IMR-90 (cell line): Measurements from ENCODE around the gene FOSL2. TPM values are rescaled to one million over a fixed set of nuclear protein-coding genes. Genes with fewer than 3 reads are reported as not detected.

Source experiments
- ATAC-seq: fragments of 200-7000 bp; cut with Tn5 transposase; 2 replicates; pipeline ENCODE4 v1.9.1; 2020; ENCODE audit warnings: low read depth, mild to moderate bottlenecking, moderate library complexity
- BruUV-seq: library from RNA; stranded (reverse); fragments of 400-500 nt; replicated peaks from 2 replicates; lab custom pipeline; 2021; lab: Mats Ljungman, UMichigan
- CTCF ChIA-PET: fragments of 300-600 bp; formaldehyde crosslinking; extraction: SDS; loops from one replicate; lab custom pipeline; 2021; ENCODE audit warnings: antibody characterized with exemption; lab: Yijun Ruan, JAX
- POLR2A ChIA-PET: fragments of 300-600 bp; sonication (Branson Sonifier 250); formaldehyde crosslinking; loops from one replicate; lab custom pipeline; 2022; ENCODE audit warnings: antibody characterized with exemption; ENCODE audit not compliant: unreplicated experiment; lab: Charles Lee
- DNase-seq: peaks from one replicate; pipeline ENCODE4 v3.0.0; 2013
- H2AFZ ChIP-seq: replicated peaks from 2 replicates; pipeline ENCODE3; 2013; ENCODE audit warnings: low read length, mild to moderate bottlenecking; ENCODE audit not compliant: poor library complexity
- H2AK5ac ChIP-seq: 2 replicates; pipeline ENCODE4 v1.6.1; 2013; ENCODE audit warnings: low read depth, low read length, inconsistent platforms
- H2AK9ac ChIP-seq: replicated peaks from 2 replicates; pipeline ENCODE3; 2013; ENCODE audit warnings: mild to moderate bottlenecking, low read depth, low read length, moderate library complexity; ENCODE audit not compliant: poor library complexity
- H2BK120ac ChIP-seq: 2 replicates; pipeline ENCODE4 v1.6.1; 2013; ENCODE audit warnings: low read depth, low read length, inconsistent platforms
- H2BK15ac ChIP-seq: 3 replicates; pipeline ENCODE4 v1.6.1; 2013; ENCODE audit warnings: low read depth, low read length, inconsistent platforms
- H2BK20ac ChIP-seq: 2 replicates; pipeline ENCODE4 v1.6.1; 2013; ENCODE audit warnings: low read depth, mild to moderate bottlenecking, inconsistent platforms, low read length, moderate library complexity
- H2BK5ac ChIP-seq: 2 replicates; pipeline ENCODE4 v1.6.1; 2013; ENCODE audit warnings: mild to moderate bottlenecking, low read depth, low read length, inconsistent platforms; ENCODE audit not compliant: poor library complexity, severe bottlenecking
- H3K14ac ChIP-seq: replicated peaks from 2 replicates; pipeline ENCODE4 v1.6.1; 2013; ENCODE audit warnings: low read depth, low read length, inconsistent platforms
- H3K18ac ChIP-seq: 2 replicates; pipeline ENCODE4 v1.6.1; 2013; ENCODE audit warnings: low read depth, low read length, control low read depth
- H3K23ac ChIP-seq: 2 replicates; pipeline ENCODE4 v1.6.1; 2013; ENCODE audit warnings: low read depth, low read length, inconsistent platforms
- H3K27ac ChIP-seq: 2 replicates; pipeline ENCODE4 v1.5.1; 2013; ENCODE audit warnings: mild to moderate bottlenecking, control low read depth, low read length; ENCODE audit not compliant: insufficient read depth
- H3K27me3 ChIP-seq: 2 replicates; pipeline ENCODE4 v1.6.1; 2013; ENCODE audit warnings: low read length; ENCODE audit not compliant: control insufficient read depth, insufficient read depth
- H3K36me3 ChIP-seq: 2 replicates; pipeline ENCODE4 v1.6.1; 2013; ENCODE audit warnings: low read length, mixed read lengths; ENCODE audit not compliant: control insufficient read depth, insufficient read depth
- H3K4ac ChIP-seq: 2 replicates; pipeline ENCODE4 v1.6.1; 2013; ENCODE audit warnings: low read depth, low read length, inconsistent platforms
- H3K4me1 ChIP-seq: 2 replicates; pipeline ENCODE4 v1.6.1; 2013; ENCODE audit warnings: low read length, mixed read lengths; ENCODE audit not compliant: control insufficient read depth, insufficient read depth
- H3K4me2 ChIP-seq: 2 replicates; pipeline ENCODE4 v1.6.1; 2013; ENCODE audit warnings: low read depth, mild to moderate bottlenecking, control low read depth, low read length, moderate library complexity
- H3K4me3 ChIP-seq: 2 replicates; pipeline ENCODE4 v1.5.1; 2013; ENCODE audit warnings: low read depth, mild to moderate bottlenecking, control low read depth, low read length, moderate library complexity; ENCODE audit not compliant: insufficient read depth
- H3K56ac ChIP-seq: 2 replicates; pipeline ENCODE4 v1.6.1; 2013; ENCODE audit warnings: low read length, inconsistent platforms; ENCODE audit not compliant: insufficient read depth; ENCODE audit errors: extremely low read depth
- H3K79me1 ChIP-seq, 2 experiments: 2 replicates each; pipeline ENCODE4 v1.6.1; 2013; ENCODE audit warnings: low read length in 2 of 2, inconsistent platforms in 1 of 2, low read depth in 1 of 2
- H3K9ac ChIP-seq: 2 replicates; pipeline ENCODE4 v1.6.1; 2013; ENCODE audit warnings: low read depth, low read length, control low read depth
- H3K9me1 ChIP-seq: 2 replicates; pipeline ENCODE4 v1.6.1; 2013; ENCODE audit warnings: low read length, inconsistent platforms; ENCODE audit not compliant: insufficient read depth
- H3K9me3 ChIP-seq: 2 replicates; pipeline ENCODE4 v1.6.1; 2013; ENCODE audit warnings: low read length; ENCODE audit not compliant: control insufficient read depth, insufficient read depth
- H4K20me1 ChIP-seq: 2 replicates; pipeline ENCODE4 v1.6.1; 2013; ENCODE audit warnings: low read length, inconsistent platforms; ENCODE audit not compliant: insufficient read depth
- H4K5ac ChIP-seq: 2 replicates; pipeline ENCODE4 v1.6.1; 2013; ENCODE audit warnings: mild to moderate bottlenecking, low read depth, low read length, control low read depth
- H4K8ac ChIP-seq, 2 experiments: 2 replicates each; pipeline ENCODE4 v1.6.1; 2013; ENCODE audit warnings: low read depth in 2 of 2, low read length in 2 of 2, control low read depth in 1 of 2, inconsistent platforms in 1 of 2
- H4K91ac ChIP-seq: 2 replicates; pipeline ENCODE4 v1.6.1; 2013; ENCODE audit warnings: low read depth, low read length, inconsistent platforms; ENCODE audit not compliant: insufficient read depth
- MAZ ChIP-seq: IDR thresholded peaks from 2 replicates; pipeline ENCODE4 v1.6.1; 2012; ENCODE audit warnings: low read depth, mild to moderate bottlenecking, low read length, improper control_type of control experiment, moderate library complexity, borderline replicate concordance
- RFX5 ChIP-seq: IDR thresholded peaks from 2 replicates; pipeline ENCODE4 v1.8.0; 2012; ENCODE audit warnings: low read depth, mild to moderate bottlenecking, low read length, moderate library complexity
- SMC3 ChIP-seq: fragments of 150-350 bp; IDR thresholded peaks from 2 replicates; pipeline ENCODE4 v1.6.1; 2016; ENCODE audit warnings: low read depth, mild to moderate bottlenecking, antibody characterized with exemption, low read length, moderate library complexity
- WGBS, 2 experiments: methylation state at CpG; one replicate each; pipeline versions ENCODE4 v1.1.5 to v1.1.7; 2013; ENCODE audit warnings: missing lambda C conversion rate in 2 of 2; ENCODE audit not compliant: insufficient read length in 1 of 2; ENCODE audit errors: extremely low coverage in 2 of 2; 5-methylcytosine and 5-hydroxymethylcytosine counted together
- dilution Hi-C: fragments of 300-500 bp; cut with HindIII; formaldehyde crosslinking; loops from one replicate; pipeline ENCODE4 v1.14.3; 2018; ENCODE audit warnings: low sequenced_read_pairs; ENCODE audit not compliant: unreplicated experiment
- in situ Hi-C: fragments of 300-500 bp; cut with MboI; formaldehyde crosslinking; loops from 3 replicates; pipeline ENCODE4 v1.14.3; 2019; ENCODE audit warnings: low sequenced_read_pairs, inconsistent platforms, mixed read lengths
- intact Hi-C: fragments of 100-400 bp; cut with micrococcal nuclease; formaldehyde crosslinking; loops from 2 replicates; pipeline ENCODE4 v1.10.0; 2022
- polyA plus RNA-seq, 3 experiments: library from polyadenylated mRNA; depleted of rRNA; stranded (reverse); fragments of >200 nt; gene quantifications; 2 replicates each; pipeline ENCODE4 v1.2.3, GENCODE V29; 2012; ENCODE audit warnings: low replicate concordance in 1 of 3
- total RNA-seq: library from RNA; depleted of rRNA; stranded (reverse); fragments of >200 nt; gene quantifications from 2 replicates; pipeline ENCODE4 v1.2.3, GENCODE V29; 2012

Gene FOSL2
- total and polyA plus RNA-seq, 2 of the 4 experiments (the other 2 are of a cell fraction), result 31.4 to 46.3 TPM

DNA sequence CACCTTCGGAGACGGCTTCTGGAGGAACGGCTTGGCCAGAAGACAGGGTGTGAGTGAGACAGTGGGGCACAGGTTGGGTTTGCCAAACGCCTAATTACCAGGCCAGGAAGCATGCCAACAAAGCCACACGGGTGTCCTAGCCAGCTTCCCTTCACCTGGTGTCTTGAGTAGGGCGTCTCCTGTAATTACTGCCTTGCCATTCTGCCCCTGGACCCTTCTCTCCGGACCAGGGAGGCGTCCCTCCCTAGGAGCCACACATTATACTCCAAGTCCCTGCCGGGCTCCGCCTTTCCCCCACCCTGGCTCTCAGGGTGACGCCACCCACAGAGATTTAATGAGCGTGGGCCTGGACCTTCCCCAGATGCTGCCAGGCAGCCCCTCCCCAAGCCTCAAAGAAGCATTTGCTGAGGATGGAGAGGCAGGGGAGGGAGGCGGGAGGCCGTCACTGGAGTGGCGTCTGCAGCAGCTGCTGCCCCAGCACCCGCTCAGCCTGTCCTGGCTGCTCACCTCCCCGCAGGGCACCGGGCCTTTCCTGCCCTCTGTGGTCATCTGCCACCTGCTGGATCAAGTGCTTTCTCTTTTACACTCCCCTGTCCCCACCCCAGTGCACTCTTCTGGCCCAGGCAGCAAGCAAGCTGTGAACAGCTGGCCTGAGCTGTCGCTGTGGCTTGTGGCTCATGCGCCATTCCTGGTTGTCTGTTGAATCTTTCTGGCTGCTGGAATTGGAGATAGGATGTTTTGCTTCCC is 20.7 kb downstream of the FOSL2 start:
- no peak overlapping the region for H3K4me2 ChIP-seq
- H3K9me1 ChIP-seq, result peaks cover 22% of the 10 kb centered on the region
- H2AFZ ChIP-seq, result no peak overlapping the region
- 73% methylated on average over 3 of the region's 20 CpGs; no CpG with 5 or more reads in 1 of the 2 experiments for WGBS, 2 experiments
- in situ Hi-C loops, result no loop called here
- no peak overlapping the region for H4K5ac ChIP-seq
- H3K23ac ChIP-seq, result no peak overlapping the region
- 0 out of 2 replicates have a peak overlapping the region, but pooled peaks have one; percentile 14 for H2AK5ac ChIP-seq
- H3K9ac ChIP-seq, result no peak overlapping the region
- no peak overlapping the region for H2BK5ac ChIP-seq
- no peak overlapping the region for H2BK15ac ChIP-seq
- no peak overlapping the region for H3K56ac ChIP-seq
- no peak overlapping the region for H2BK20ac ChIP-seq
- no peak overlapping the region for H3K4ac ChIP-seq
- dilution Hi-C loops, result no loop called here
- ChIA-PET POLR2A (no interaction called here), CTCF (interaction anchor here (0.9 kb wide), 1 partner anchor 17 kb away, joined by 5 read pairs; no protein-coding TSS in a partner anchor)
- peaks cover 87% of the 10 kb centered on the region for H4K20me1 ChIP-seq
- no peak overlapping the region for H4K8ac ChIP-seq
- peaks cover 43 to 96% of the 10 kb centered on the region in 2 experiments for H3K79me1 ChIP-seq
- H3K4me3 ChIP-seq, result no peak overlapping the region
- peaks cover 82% of the 10 kb centered on the region for H3K36me3 ChIP-seq
- DNase-seq, result peak; percentile 49
- H3K4me1 ChIP-seq, result peaks cover 14% of the 10 kb centered on the region
- no peak overlapping the region for H2BK120ac ChIP-seq
- H2AK9ac ChIP-seq, result no peak overlapping the region
- no peaks in the 10 kb centered on the region for H3K9me3 ChIP-seq
- no peaks in the 10 kb centered on the region for H3K27me3 ChIP-seq
- H3K27ac ChIP-seq, result no peak overlapping the region
- H4K91ac ChIP-seq, result no peak overlapping the region
- intact Hi-C loops, result no loop called here
- no peak overlapping the region for H3K14ac ChIP-seq
- TF ChIP-seq MAZ (no peak), RFX5 (no peak), SMC3 (peak; percentile 19; the same call in 1 of the 2 replicates)
- H3K18ac ChIP-seq, result no peak overlapping the region
- no TSS peak for BruUV-seq
- peak; percentile 28 for ATAC-seq
